Stimulated activated CD4-positive, alpha-beta T cell treated with anti-CD3 and anti-CD28 coated beads, Interleukin-15, amount 100 ng/mL, for 1 hour (primary cell): ENCODE data around the gene FKBP11.

Source experiments
- DNase-seq, 2 donors: peaks; one replicate each; pipeline ENCODE4 v3.0.0-alpha.2; 2020; ENCODE audit warnings: low read depth in 1 of 2, low spot score in 1 of 2

FKBP11 gene

GRCh38 chr12:48956279-48957140, 31.2 kb upstream of the FKBP11 start:
- no peak for DNase-seq

- DNase-seq, result no peak
Measured at GRCh38 chr12:48954841-48955501, 29.7 kb upstream of the FKBP11 start.

- DNase-seq, result no peak
Measured at GRCh38 chr12:48954061-48954460, 28.8 kb upstream of the FKBP11 start.

GRCh38 chr12:48952691-48953090, 27.4 kb upstream of the FKBP11 start:
- no peak for DNase-seq

GRCh38 chr12:48947727-48948126, 22.4 kb upstream of the FKBP11 start:
- no peak for DNase-seq

- no peak for DNase-seq
Measured at GRCh38 chr12:48946943-48947342, 21.7 kb upstream of the FKBP11 start.

- no peak for DNase-seq
Measured at GRCh38 chr12:48946205-48946604, 20.9 kb upstream of the FKBP11 start.

- DNase-seq, result no peak
Measured at GRCh38 chr12:48943221-48943620, 17.9 kb upstream of the FKBP11 start.

GRCh38 chr12:48940181-48940580, 14.9 kb upstream of the FKBP11 start:
- no peak for DNase-seq

- no peak for DNase-seq
Measured at GRCh38 chr12:48938805-48939204, 13.5 kb upstream of the FKBP11 start.

- no peak for DNase-seq
Measured at GRCh38 chr12:48937170-48937569, 11.9 kb upstream of the FKBP11 start.

GRCh38 chr12:48936379-48936979, 11.2 kb upstream of the FKBP11 start:
- peak; percentile 65 to 71 for DNase-seq

GRCh38 chr12:48934312-48934706, 9.0 kb upstream of the FKBP11 start:
- DNase-seq, result no peak

- DNase-seq, result no peak
Measured at GRCh38 chr12:48933664-48934311, 8.5 kb upstream of the FKBP11 start.

GRCh38 chr12:48932878-48933277, 7.6 kb upstream of the FKBP11 start:
- no peak for DNase-seq

- DNase-seq, result no peak
Measured at GRCh38 chr12:48930475-48930874, 5.2 kb upstream of the FKBP11 start.

- no peak for DNase-seq
Measured at GRCh38 chr12:48929551-48929950, 4.3 kb upstream of the FKBP11 start.

GRCh38 chr12:48927261-48927660, 2.0 kb upstream of the FKBP11 start:
- no peak for DNase-seq

- peak; percentile 53 to 63 for DNase-seq
Measured at GRCh38 chr12:48924617-48925303, 532 bp downstream of the FKBP11 start.

- no peak for DNase-seq
Measured at GRCh38 chr12:48923117-48923516, 2.2 kb downstream of the FKBP11 start.
